HG03095 (cell line): ENCODE data around the gene SMS.

Experiments used
- ATAC-seq: cut with Tn5 transposase; IDR thresholded peaks from one replicate; pipeline ENCODE4 v1.9.1; 2021; ENCODE audit warnings: moderate library complexity; ENCODE audit not compliant: unreplicated experiment

The SMS gene

GRCh38 chrX:21975812-21976211 lies 35.3 kb downstream of the SMS start:
- no peak for ATAC-seq

DNA sequence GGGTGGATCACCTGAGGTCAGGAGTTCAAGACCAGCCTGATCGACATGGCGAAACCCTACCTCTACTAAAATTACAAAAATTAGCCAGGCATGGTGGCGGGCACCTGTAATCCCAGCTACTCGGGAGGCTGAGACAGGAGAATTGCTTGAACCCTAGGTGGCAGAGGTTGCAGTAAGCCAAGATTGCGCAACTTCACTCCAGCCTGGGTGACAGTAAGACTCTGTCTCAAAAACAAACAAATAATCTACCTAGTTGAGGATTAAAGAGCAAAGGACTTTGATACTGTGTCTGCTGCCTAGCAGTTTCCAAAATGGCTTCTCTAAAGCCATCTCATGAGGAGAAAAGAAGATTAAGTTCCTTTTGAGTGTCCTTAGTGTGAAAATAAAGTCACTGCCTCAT lies 37.8 kb downstream of the SMS start:
- ATAC-seq = no peak

DNA sequence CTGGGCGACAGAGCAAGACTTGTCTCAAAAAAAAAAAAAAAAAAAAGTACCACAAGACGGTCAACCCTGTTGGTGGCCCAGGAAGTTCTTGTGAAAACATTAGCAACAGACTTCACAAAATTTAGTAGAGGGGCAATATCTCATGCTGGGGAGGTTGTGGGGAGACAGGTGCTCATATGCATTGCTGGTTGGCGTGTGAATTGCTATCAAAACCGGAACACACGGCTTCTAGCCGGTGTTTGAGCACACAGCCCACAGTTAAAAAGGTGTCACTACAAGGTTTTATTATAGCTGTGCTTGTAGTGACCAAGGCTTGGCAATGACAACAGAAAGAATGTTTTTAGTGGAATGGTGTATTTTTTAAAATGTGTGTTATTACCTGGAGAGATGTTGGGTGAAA lies 41.8 kb downstream of the SMS start:
- no peak for ATAC-seq

GRCh38 chrX:21985332-21985777 lies 44.8 kb downstream of the SMS start:
- ATAC-seq = peak; percentile 89

DNA sequence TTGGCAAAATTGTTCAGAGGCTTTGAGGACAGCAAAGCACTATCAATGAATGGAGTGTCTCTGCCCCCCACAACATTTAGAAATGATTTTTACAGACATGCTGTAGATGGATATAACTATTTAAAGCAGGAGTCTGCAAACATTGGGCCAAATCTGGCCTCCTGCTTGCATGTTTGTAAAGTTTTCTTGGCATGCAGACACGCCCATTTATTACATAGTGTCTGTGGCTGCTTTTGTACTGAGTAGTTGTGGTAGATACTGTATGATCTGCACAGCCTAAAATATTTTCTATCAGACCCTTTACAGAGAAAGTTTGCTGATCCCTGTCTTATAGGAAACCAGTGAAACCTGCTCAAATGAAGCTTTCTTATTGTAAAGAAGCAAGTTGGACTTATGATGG lies 46.1 kb downstream of the SMS start:
- no peak for ATAC-seq

- ATAC-seq = no peak
Observed at GRCh38 chrX:21989384-21989783, 48.9 kb downstream of the SMS start.

- ATAC-seq = no peak
Observed at GRCh38 chrX:21990832-21991231, 50.3 kb downstream of the SMS start.

DNA sequence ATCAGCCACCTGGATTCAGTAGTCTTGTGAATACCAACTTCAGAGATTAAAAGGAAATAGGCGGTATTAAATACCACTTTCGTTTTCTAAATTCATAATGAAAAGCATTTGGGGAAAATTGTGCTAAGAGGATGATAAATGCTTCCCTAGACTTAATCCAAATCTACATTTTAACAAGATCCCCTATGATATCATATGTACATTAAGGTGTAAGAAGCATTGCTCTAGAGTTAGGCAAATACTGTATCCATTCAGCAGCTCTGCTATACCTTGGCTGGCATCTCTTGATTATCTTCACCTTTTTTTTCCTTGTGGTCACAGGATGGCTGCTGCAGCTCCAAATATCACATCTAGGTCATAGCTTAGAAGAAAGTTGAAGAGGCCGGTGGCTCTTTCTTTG lies 51.0 kb downstream of the SMS start:
- no peak for ATAC-seq

DNA sequence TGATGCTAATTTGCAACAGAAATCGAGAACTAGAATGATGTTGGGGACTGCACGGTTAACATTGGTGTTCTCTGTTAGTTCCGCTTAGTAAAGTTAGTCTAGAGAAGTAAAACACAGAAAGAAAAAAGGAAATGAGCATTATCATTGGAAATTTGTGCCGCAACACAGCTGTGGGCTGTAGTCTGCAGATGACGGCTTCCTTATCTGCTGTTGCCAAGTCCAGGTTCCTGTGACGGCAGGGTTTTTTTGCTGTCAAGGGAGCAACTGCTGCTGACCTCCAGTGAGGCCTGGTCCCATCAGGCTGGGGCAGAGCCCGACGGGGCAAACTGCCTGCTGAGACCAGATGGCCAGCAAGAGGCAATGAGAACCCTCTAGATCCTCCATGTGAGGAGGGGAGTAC lies 52.8 kb downstream of the SMS start:
- ATAC-seq = peak; percentile 92

- no peak for ATAC-seq
Observed at GRCh38 chrX:21996872-21997455, 56.5 kb downstream of the SMS start.

DNA sequence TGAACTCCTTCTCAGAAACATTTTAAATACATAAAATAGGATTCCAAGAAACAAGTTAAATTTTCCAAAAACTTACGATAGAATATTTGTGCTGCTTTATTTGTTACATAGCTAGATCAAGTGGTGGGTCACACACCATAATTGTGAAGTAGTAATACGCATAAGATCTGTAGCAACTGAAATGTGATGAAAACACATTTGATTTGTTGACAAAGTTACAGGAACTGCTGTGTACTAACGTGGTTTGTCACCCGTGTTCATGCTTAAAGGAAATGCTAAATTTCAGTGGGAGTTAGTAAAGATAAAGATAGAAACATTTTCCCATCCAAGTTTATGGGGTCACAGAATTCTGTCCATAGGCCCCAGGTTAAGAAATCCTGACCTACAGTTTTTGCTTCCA lies 57.5 kb downstream of the SMS start:
- ATAC-seq = no peak

- no peak for ATAC-seq
Observed at GRCh38 chrX:22004866-22005265, 64.4 kb downstream of the SMS start.

- no peak for ATAC-seq
Observed at GRCh38 chrX:22012051-22012450, 71.5 kb downstream of the SMS start.

DNA sequence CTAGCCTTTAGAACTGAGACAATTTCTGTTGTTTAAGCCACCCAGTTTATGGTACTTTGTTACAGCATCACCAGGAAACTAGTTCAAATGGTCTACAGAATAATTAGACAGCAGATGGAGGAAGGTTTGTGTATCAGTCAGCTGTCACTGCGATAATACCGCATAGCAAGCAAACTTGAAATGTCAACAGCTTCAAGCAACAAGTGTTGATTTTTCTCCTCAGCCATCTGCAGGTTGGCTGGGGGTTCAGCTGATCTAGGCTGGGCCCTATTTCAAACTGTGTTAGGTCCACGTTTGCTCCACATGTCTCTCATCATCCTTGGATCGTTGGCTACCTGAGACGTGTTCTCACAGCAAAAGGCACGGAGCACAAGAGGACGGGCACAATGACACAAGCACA lies 72.4 kb downstream of the SMS start:
- no peak for ATAC-seq

DNA sequence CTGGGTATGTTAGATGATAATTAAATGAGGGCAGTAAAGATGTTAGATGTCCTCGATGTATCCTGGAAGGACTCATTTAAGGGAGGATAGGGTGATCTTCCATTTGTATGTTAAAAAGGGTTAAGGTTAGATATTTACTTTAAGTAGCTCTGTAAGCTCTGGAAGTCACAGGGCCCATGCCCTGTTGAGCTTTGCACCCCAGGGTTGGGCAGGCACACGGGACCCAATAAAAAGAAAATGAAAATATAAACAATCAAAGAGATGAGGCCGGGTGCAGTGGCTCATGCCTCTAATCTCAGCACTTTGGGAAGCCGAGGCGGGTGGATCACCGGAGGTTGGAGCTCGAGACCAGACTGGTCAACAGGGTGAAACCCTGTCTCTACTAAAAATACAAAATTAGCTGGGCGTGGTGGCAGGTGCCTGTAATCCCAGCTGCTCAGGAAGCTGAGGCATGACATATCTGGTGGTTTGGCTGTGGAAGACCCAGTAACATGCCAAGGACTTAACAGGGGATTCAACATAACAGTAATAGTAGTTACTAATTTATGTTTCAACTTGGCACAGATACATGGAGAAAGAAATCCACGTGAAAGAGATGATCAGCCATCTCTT lies 74.7 kb downstream of the SMS start:
- ATAC-seq = no peak

GRCh38 chrX:22021751-22022324 lies 81.3 kb downstream of the SMS start:
- ATAC-seq = no peak

- ATAC-seq = no peak
Observed at GRCh38 chrX:22024577-22024976, 84.1 kb downstream of the SMS start.

DNA sequence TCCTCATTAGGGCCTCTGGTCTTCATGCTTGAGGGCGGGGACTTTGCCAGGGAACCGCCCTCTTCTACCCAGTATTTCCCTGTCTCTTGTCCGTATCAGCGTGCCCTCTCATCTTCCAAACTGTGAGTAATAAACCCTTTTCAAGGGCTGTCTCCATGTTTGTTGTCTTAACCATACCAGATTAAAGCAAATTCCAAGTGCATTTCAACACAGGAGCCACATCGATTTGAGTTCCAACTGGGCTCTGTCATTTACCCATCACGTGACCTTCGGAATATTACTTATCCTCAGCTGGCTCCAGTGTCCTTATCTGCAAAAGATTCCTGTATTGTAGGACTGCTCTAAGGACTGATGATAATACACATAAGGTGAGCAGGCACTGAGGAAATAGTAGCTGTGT lies 85.2 kb downstream of the SMS start:
- ATAC-seq = no peak

DNA sequence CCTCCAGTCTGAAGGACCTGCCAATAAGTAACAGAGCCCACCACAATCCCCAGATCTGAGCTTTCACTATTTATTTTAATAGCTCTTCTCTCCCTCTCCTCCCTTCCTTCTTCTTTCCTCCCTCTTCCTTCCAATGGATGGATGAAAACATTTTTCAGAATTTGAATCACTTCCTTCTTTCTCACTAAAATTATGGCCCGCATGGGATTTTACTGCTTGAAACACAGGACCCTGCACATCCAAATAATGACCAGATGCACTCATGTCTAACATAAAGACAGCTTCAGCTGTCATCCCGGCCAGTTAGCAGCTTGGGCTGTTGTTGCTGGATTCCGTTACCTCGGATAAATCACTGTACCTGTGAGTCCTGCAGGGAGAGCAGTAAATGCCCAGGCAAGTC lies 86.2 kb downstream of the SMS start:
- ATAC-seq = no peak

DNA sequence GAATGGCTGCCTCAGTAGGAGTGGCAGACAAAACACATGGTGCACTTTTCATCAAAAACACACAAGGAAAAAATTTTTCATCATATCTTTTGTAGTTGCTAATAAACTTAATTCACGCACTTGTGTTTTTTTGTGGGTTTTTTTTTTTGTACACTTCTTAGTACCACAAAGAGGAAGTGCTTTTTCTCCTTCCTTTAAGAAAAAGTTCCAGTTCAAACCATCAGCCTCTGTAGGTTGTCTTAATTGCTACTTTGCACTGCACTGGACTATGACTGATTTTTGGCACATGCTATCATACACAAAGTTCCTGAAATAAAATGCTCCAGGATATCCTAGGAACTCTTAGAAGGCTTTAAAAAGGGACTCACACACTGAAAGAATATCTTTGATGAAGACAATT lies 91.6 kb downstream of the SMS start, which contains the start of gene PHEX:
TSS of gene PHEX (plus strand) at position 242 of the 400 bp plus-strand sequence. CDS start 681 bp downstream, outside the sequence.
- ATAC-seq = no peak

DNA sequence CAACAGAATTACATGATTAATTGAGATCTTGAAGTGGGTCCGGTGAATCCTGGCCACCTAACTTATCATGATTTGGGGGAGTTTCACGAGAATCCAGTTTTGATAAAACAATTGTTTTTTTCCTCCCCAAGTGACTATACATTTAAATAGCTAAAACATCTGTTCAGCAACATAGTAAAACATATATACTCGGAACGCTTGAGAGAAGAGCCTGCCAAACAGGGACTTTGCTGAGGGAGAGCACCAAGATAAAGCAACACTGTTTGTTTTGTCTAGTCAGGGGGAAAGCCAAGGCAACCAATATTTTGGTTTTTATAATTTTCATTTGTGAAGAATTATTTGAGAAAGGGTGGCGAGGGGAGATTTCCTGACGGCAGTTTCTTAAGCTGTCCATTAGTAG lies 92.0 kb downstream of the SMS start:
- no peak for ATAC-seq

GRCh38 chrX:22033818-22034217 lies 93.3 kb downstream of the SMS start:
- no peak for ATAC-seq

DNA sequence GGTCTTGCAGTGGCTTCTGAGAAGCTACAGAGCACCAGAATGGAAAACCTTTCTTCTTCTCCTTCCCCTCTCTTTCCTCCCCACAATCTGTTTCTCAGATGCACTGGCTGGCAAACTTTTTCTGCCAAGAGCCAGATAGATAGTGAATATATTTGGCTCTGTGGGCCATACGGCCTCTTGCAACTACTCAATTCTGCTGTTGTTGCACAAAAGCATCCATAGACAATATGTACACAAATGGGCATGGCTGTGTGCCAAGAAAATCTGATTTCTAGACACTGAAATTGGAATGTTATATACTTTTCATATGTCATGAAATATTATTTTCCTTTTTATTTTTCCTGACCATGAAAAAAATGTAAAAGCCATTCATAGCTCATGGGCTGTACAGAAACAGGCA lies 94.7 kb downstream of the SMS start:
- no peak for ATAC-seq
